ENCODE data around the gene TAAR1.
"Not testable (repeated sequence)": the region's sequence is repeated elsewhere in the genome, so short reads cannot be mapped to it uniquely, and the experiment has no call there.

The TAAR1 gene

DNA sequence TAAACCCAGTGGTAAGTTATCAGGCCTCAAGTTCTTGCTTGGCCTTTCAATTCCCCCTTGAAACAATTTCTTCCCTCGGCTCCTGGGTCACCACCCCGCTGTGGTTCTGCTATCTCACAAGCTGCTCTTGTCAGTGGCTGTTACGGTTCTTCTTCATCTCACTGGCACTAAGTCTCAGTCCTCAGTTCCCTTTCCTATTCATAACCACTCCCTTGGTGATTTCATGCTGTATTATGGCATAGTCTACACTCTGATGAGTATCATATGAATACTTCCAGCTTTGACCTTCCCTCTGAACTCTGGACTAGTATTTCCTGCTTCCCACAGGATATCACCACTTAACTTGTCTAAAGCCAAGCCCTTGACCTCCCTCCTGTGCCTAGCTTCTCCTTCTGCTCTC, 7.9 kb downstream of the TAAR1 start:
- no peak for DNase-seq

GRCh38 chr6:132650429-132650828, 8.6 kb downstream of the TAAR1 start:
- DNase-seq: no peak

DNA sequence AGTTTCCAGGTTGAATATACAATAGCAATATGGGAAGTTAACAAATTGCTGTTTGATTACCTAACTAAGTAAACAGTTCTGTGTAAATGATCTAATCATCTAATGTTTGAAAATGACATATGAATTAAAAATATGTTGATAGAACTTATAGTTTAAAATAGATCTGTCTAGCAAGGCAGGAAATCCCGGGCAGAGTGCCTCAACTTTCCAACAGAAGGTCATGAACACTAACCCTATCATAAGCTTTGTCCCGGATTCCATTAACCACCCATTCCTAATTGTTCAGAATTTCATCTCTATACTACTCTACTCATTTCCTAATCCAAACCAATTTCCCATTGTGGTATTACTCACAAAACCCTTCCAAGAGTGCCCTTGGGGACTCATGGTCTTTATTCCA, 10.2 kb downstream of the TAAR1 start:
- DNase-seq: no peak

- peak in 1 of 5 donors; percentile 55 for DNase-seq
Observed at GRCh38 chr6:132648356-132648755, 10.6 kb downstream of the TAAR1 start.

- DNase-seq: no peak
Observed at GRCh38 chr6:132643547-132643946, 15.4 kb downstream of the TAAR1 start.

- DNase-seq: not testable (repeated sequence)
Observed at GRCh38 chr6:132637135-132637534, 21.8 kb downstream of the TAAR1 start.

DNA sequence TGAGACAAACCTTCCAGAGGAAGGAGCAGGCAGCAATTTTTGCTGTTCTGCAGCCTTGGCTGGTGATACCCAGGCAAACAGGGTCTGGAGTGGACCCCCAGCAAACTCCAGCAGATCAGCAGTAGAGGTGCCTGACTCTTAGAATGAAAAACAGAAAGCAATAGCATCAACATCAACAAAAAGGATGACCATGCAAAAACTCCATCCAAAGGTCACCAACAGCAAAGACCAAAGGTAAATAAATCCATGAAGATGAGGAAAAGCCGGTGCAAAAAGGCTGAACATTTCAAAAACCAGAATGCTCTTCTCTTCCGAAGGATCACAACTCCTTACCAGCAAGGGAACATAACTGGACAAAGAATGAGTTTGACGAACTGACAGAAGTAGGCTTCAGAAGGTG, 23.1 kb downstream of the TAAR1 start:
- not testable (repeated sequence) for DNase-seq

DNA sequence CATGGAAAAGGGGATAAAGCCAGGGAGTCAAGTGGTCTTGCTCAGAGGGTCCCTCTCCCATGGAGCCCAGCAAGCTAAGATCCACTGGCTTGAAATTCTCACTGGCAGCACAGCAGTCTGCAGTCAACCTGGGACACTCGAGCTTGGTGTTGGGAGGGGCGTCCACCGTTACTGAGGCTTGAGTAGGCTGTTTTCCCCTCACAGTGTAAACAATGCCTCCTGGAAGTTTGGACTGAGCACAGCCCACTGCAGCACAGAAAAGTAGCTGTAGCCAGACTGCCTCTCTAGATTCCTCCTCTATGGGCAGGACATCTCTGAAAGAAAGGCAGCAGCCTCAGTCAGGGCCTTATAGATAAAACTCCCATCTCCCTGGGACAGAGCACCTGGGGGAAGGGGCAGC, 23.7 kb downstream of the TAAR1 start:
- DNase-seq: not testable (repeated sequence)

- DNase-seq: no peak
Observed at GRCh38 chr6:132634796-132635195, 24.2 kb downstream of the TAAR1 start.

DNA sequence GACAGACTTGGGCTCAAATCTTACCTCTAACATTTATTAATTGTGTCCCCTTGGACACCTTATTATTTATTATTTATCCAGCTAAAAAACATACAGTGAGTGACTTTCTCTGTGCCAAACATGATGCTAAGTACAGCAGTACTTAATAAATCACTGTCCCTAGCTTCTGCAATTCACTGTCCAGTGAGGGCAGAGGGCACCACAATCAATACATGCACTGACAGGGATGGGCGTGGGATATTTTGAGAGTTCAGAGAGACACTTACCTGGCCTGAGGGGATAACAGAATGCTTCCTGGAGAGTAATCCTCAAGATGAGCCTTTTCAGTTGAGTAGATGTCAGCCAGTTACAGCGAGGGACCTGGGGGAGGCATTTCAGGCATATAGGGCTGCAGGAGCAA, 25.6 kb downstream of the TAAR1 start:
- DNase-seq: no peak

DNA sequence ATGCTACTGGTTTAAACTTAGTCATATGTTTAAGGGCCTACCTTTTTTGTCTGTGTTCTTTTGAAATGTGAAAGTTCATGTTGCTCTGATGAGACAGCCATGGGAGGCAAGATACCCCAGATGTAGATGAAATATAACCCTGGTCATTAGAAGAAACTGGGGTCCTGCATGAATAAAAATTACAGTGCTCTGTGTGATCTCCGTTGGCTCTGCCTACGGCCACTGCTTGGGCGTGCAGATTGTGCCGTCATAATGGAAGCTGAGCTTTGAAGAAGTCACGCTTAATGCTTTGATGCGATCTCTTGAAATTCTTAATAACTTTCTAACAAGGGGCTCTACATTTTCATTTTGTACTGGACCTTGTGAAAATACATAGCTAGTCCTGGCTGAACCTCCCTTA, 34.8 kb downstream of the TAAR1 start, which contains the start of gene TAAR2:
TSS of gene TAAR2 (minus strand) at position 101 of the 400 bp plus-strand sequence. CDS start at position 101, 0 bp downstream.
- no peak for DNase-seq

DNA sequence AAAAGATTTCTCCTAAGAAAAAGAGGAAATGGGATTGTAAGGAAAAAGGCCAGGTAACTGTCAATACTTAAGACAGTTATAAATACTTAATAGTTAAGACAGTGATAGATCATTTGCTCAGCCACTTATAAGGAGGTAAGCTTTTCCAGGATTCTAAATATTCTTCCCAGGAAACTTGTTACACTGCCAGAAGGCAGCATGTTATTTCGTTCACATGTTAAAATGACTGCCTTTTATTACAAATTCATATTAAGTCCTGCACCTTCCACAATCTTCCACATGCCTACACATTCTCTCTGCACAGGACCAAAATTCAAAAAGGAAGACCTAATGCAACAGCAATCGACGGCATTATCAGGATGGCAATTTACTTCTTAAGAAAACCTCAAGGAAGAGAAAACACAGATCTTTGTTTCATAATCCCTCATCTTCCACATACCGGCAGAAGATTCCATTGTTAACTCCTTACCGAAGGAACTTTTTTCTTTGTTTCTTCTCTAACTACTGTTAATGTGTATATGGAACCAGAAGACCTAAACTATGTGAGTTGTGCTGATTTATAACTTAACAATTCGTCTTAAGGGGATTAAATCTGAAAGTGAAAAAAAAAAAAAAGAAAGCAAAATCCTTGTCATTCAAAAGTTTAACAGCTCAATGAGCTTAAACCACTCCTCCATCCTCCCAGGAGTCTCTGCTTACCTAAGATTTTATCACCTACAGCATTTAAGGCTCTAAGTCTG, 35.7 kb downstream of the TAAR1 start:
- DNase-seq: no peak

- DNase-seq: no peak
Observed at GRCh38 chr6:132616677-132617076, 42.3 kb downstream of the TAAR1 start.

DNA sequence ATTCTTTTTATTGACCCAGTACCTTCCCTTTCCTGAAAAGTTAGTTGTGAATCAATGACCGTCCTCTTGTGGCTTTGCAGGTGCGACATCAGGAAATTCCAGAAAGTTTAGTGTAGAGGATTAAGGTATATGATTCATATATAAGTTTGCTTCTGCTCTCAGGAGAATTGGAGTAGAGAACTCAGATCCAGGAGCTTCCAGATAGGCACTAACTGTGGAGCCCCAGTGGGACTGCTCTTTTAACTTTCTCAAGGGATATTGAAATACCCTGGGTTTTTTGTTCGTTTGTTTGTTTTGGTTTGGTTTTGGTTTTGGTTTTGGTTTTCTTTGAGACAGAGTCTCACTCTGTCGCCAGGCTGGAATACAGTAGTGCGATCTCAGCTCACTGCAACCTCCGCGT, 44.4 kb downstream of the TAAR1 start:
- DNase-seq: no peak

GRCh38 chr6:132612449-132613108, 46.4 kb downstream of the TAAR1 start:
- no peak for DNase-seq

DNA sequence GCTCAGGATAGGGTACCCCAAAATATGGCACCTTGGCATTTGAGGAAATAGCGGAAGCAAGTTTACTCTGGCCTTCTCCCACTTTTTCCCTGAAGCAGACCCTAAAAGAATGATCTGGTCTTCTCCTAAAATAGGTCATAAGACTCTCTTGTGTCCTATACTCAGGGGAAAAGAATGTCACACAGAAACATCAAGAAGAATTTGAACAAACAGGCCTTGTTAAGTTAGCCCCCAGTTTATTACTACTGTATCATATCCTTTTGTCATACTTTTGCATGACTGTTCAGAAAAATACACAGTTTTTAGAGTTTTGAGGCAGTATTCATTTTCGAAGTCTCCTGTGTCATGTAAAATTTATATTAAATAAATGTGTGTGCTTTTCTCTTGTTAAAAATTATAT, 47.4 kb downstream of the TAAR1 start:
- no peak for DNase-seq

DNA sequence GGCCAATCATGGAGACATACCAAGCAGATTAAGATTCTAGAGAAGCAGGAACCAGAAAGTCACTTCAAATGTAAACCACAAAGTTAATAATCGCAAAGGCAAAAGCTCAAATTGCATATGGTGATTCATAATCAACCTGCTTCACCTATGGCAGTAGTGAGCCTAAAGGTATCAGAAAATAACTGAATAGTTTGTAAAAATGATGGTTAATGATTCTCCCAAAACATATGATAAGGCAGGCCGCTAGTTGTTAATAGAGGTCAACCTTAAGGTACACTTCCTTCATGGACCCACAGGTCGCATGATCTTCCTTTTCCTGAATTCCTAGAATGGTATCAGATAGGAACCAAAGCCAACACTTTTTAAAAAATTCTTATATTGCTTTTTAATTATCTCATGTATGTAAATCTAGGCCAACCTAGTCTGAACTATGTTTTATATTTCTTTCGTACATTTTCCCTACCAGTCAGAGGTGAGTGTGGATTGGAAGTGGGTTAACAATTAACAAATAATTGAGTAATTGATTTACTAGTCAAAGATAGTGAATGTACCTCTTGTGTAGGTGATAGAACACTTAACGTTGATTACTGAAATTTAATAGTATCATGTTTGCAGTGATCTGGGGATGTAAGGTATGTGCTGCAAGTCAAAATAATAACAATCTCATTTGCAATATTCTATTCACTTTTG, 51.3 kb downstream of the TAAR1 start:
- DNase-seq: no peak

DNA sequence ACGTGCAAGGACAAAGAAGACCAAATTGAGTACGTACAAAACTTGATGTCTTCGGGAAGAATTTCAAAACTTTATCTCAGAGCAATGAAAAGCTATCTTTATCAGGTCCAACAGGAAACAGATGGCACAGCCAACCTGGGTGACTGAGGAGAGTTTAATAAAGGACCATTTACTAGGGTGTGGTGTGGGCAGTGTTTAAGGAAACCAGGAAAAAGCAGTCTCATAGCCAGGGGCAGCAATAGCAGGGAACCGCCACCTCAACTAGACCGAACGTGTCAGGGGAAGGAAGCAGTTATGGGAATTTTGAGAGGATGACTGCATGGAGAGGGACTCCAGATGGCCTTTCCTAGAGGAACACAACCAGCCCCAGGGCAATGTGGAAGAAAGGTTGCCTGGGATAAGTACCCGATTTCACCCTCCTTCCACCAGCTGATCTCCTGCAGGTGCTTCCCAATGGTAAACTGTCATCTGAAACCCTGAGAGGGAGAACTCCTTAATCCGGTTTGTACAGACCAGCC, 54.3 kb downstream of the TAAR1 start:
- DNase-seq: no peak

GRCh38 chr6:132600900-132601299, 58.1 kb downstream of the TAAR1 start:
- not testable (repeated sequence) for DNase-seq

GRCh38 chr6:132598473-132598872, 60.5 kb downstream of the TAAR1 start:
- no peak for DNase-seq

DNA sequence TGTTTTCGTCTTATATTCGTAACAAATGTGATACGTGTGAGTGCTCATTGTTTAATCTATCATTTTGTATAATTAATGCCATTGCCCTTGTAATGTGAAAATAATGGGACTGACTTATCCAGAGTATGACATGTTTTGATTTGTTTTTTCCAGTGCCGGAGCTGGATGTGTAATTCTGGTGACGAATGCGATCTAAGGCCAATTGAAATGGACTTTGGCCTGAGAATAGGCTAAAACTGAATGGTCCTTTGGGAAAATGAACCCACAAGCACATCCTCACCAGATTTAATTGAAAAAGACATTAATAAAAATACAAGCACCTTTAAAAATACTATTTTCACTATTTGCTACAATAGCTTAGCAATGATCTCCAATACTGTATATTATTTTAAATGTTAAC, 62.8 kb downstream of the TAAR1 start:
- DNase-seq: no peak
